WTC11 (cell line): Measurements from ENCODE around the gene LAMTOR4.

Source experiments
- ARID4B ChIP-seq: sonication (generic); formaldehyde crosslinking; IDR thresholded peaks from 2 replicates; pipeline ENCODE4 v1.8.0; 2023; ENCODE audit warnings: missing genetic modification reagents, mild to moderate bottlenecking, borderline replicate concordance
- ATF3 ChIP-seq: sonication (generic); formaldehyde crosslinking; conservative IDR thresholded peaks from 2 replicates; pipeline ENCODE4 v1.8.1; 2022; ENCODE audit warnings: mild to moderate bottlenecking, missing genetic modification reagents
- CREB1 ChIP-seq: sonication (generic); formaldehyde crosslinking; IDR thresholded peaks from 2 replicates; pipeline ENCODE4 v1.8.0; 2023; ENCODE audit warnings: mild to moderate bottlenecking, missing genetic modification reagents
- FOXP1 ChIP-seq: sonication (generic); formaldehyde crosslinking; IDR thresholded peaks from 2 replicates; pipeline ENCODE4 v1.8.0; 2022; ENCODE audit warnings: missing genetic modification reagents, mild to moderate bottlenecking, moderate library complexity, borderline replicate concordance
- NR2C2 ChIP-seq: sonication (generic); formaldehyde crosslinking; IDR thresholded peaks from 2 replicates; pipeline ENCODE4 v1.8.0; 2022; ENCODE audit warnings: mild to moderate bottlenecking, missing genetic modification reagents
- TF ChIP-seq, protein P1 (sequence below): fragments of 200-600 bp; IDR thresholded peaks from 2 replicates; pipeline ENCODE4 v1.8.0; 2022; ENCODE audit warnings: antibody characterized with exemption
- TF ChIP-seq, protein P2 (sequence below): sonication (generic); formaldehyde crosslinking; IDR thresholded peaks from 2 replicates; pipeline ENCODE4 v1.8.1; 2022; ENCODE audit warnings: low read depth, missing genetic modification reagents, borderline replicate concordance

DNA sequence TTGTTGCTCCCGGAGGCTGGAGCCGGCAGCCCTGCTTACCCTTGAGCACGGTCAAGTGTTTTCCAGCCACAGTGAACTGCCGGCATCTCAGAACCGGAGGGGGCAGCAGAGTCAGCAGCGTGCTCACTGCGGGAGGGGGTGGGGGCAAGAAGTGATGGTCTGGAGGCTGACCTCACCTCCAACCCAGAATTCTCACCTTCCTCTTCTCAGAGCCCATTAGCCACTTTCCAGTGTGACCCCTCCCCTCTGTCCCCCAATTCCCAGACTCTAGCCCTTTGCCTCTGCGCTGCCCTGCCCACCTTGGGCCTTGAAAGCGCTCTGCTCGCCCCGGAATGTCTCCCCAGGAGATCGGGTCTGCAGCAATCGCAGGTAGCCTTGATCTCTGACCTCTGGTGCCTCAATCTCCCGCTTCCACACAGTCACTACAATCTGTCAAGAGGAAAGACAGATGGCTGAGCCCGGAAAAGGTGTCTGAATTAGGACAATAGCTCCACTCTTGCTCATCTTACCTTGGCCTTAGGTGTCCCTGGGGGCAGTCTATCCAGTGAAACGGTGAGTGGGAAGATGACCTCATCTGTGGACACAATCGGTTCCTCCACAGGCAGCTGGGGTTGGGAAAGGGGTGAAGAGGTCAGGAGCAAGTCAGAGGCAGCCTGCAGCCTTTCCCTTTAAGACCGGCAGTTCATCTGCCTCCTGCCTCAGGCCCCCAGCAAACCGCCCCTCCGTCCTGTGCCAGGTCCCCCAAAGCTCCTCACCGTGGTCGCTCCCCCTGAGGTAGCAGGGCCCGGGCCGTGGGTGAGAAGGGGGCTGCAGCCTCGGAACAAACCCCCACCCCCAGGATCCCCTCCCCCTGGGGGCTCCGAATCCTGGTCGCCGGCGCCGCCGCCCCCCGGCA lies 8.9 kb downstream of the LAMTOR4 start:
- TF ChIP-seq NR2C2 (CRISPR knock-in tag) (no peak), ARID4B (no peak), CREB1 (CRISPR knock-in tag) (no peak), ATF3 (CRISPR knock-in tag) (no peak), FOXP1 (CRISPR knock-in tag) (no peak)
- TF ChIP-seq, protein P1, sequence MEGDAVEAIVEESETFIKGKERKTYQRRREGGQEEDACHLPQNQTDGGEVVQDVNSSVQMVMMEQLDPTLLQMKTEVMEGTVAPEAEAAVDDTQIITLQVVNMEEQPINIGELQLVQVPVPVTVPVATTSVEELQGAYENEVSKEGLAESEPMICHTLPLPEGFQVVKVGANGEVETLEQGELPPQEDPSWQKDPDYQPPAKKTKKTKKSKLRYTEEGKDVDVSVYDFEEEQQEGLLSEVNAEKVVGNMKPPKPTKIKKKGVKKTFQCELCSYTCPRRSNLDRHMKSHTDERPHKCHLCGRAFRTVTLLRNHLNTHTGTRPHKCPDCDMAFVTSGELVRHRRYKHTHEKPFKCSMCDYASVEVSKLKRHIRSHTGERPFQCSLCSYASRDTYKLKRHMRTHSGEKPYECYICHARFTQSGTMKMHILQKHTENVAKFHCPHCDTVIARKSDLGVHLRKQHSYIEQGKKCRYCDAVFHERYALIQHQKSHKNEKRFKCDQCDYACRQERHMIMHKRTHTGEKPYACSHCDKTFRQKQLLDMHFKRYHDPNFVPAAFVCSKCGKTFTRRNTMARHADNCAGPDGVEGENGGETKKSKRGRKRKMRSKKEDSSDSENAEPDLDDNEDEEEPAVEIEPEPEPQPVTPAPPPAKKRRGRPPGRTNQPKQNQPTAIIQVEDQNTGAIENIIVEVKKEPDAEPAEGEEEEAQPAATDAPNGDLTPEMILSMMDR, result no peak
- TF ChIP-seq, protein P2, sequence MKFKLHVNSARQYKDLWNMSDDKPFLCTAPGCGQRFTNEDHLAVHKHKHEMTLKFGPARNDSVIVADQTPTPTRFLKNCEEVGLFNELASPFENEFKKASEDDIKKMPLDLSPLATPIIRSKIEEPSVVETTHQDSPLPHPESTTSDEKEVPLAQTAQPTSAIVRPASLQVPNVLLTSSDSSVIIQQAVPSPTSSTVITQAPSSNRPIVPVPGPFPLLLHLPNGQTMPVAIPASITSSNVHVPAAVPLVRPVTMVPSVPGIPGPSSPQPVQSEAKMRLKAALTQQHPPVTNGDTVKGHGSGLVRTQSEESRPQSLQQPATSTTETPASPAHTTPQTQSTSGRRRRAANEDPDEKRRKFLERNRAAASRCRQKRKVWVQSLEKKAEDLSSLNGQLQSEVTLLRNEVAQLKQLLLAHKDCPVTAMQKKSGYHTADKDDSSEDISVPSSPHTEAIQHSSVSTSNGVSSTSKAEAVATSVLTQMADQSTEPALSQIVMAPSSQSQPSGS (CRISPR knock-in tag), result no peak
